Renal cortical epithelial cell (primary cell): ENCODE measurements around the gene NMNAT2. TPM values are rescaled to one million over a fixed set of nuclear protein-coding genes. Genes with fewer than 3 reads are reported as not detected.

Experiments
- DNase-seq: peaks from one replicate; pipeline ENCODE4 v3.0.0-alpha.2; 2011; ENCODE audit warnings: low read depth
- total RNA-seq: library from RNA; depleted of rRNA; stranded (reverse); fragments of >200 nt; gene quantifications from 2 replicates; pipeline ENCODE4 v1.2.3, GENCODE V29; 2014

NMNAT2 gene
- total RNA-seq, 1 donor from 2014 or later = 0.65 TPM

DNA sequence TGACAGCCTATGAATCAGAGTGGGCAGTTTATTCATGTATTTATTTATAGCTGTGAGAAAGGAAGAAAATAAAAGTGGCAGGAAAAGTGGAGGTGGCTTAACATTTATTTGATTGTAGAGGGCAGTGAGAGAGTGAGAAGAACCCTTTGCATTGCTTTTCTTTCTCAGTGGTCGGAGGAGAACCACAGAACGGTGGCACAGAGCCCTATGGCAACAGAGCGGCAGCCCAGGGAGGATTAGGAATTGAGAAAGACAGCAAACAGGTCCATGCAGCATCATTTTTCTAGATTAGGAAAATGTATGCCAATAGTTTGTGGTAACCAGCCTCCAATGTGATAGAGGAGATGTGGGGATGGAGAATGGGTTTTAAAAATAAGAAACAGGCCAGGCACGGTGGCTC is 53.1 kb downstream of the NMNAT2 start:
- no peak for DNase-seq

DNA sequence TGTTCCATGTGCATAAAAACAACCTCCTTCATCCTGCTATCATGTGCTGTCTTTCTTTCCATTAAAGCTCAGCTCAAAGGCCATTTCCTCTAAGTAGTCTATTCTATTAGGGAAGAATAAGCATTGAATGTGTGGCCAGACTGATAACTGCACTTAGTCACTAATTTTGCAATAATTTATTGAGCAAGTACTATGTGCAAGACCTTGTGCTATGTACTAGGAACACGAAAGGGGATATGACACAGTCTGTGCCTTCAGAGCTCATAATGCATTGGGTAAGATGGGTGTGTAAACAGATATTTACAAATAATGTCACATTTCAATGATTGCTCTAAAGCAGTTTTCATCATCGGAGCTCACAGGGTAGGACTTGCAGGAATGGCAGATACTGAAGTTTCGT is 54.2 kb downstream of the NMNAT2 start:
- DNase-seq = no peak

- no peak for DNase-seq
Observed at GRCh38 chr1:183361081-183361480, 57.1 kb downstream of the NMNAT2 start.

DNA sequence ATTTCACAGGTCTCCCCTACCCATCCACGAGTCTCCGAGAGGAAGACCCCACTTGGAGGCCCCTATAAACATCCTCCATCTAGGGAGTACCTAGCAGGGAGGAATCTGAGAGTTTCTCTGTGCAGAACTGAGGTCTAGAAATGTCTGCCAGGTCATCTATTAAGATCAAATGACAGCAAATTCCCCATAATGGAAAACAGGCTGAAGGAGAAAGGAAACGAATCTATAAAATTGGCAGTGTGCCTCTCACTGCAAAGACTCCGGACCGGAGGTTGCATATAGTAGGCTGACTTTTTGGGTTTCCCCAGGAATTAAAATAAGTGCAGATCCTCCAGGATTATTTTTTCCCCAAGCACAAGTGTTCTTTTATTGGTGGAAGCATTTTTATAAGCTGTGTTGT is 57.7 kb downstream of the NMNAT2 start:
- DNase-seq = no peak

GRCh38 chr1:183356534-183357182 is 61.5 kb downstream of the NMNAT2 start:
- no peak for DNase-seq

- DNase-seq = no peak
Observed at GRCh38 chr1:183355797-183356196, 62.4 kb downstream of the NMNAT2 start.

GRCh38 chr1:183355181-183355580 is 63.0 kb downstream of the NMNAT2 start:
- DNase-seq = no peak

DNA sequence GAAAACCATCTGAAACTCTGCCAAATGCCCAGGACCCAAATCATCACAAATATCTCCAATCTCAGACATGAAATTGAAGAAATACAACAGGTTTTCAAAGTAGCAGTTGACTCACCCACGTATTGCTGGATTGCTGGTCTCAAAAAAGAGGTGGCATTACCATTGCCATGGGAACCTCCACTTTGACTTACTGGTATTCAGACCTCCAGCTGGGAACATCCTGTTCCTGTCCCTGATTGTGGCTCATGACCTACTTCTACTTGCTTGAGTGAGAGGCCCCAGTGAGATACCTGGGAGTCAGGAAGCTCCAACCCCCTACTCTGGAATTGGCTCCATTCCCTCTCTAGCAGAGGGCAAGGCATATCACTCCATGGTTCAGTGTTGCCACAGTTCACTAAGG is 64.6 kb downstream of the NMNAT2 start:
- peak; percentile 34 for DNase-seq

- DNase-seq = no peak
Observed at GRCh38 chr1:183349201-183349711, 68.9 kb downstream of the NMNAT2 start.

DNA sequence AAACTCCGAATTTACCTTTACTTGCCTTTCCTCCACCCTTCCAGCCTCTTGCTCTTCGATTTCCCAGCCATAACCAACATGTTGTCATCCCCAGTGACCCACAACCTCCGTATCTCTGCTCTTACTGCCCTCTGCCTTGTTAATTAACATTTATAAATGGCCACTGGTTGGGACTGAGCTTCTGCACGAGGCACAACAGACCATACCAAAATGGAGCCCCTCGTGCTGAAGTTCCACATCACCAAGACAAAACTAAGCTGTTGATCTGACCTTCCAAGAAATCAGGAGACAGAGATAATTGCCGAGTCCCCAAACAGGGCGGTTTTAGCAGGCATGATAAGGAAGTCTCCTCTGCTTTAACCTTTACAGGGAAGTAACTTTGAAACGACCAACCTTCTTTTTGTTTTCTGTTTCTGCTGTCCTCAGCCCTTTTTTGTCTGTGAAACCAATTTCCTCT is 71.9 kb downstream of the NMNAT2 start:
- no peak for DNase-seq

DNA sequence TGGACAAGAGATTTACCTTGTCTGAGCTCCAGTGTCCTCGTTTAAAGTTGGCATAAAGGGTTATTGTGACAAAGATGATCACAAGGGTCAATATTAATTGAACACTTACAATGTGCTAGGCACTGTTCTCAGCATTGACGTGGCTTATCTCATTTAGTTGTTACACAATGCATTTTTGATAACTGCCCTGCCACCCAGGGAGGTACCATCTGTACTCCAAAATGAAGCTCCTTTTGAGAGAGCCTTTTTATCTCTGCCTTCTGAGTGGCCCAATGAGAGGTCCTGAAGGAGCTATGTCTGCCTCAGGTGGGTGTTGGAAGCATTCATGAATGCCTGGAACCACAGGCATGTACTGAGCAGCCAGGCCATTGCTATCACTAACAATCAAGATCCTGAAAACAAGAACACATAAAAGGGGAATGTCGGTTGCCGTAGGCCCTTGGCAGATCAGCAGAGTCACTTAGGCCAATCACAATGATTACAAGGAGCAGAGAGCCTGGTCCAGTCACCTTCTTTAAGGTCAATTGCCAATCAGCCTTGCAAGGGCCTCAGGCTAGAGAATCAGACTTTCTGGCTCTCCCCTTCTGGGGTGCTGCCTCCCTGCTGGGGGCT is 78.5 kb downstream of the NMNAT2 start:
- peak; percentile 43 for DNase-seq

GRCh38 chr1:183331091-183331742 is 87.0 kb downstream of the NMNAT2 start:
- DNase-seq = no peak

DNA sequence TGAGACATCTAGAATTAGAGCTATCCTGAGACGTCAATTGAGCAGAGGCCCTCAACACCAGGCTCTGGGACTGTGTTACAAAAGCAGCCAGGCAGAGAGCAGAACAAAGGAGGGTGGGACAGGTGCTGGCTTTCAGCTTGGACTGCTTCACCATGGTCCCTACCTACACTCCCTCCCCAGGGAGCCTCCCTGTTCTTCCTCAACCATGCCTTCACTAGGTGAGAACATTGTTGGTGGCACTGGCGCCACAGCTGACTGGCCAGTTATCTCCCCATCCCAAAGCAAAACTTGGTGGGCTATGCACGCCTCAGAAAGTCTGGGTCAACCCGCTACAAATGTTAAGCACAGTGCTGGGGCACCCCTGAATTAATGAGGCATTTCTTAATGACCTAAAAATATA is 87.8 kb downstream of the NMNAT2 start:
- DNase-seq = no peak

DNA sequence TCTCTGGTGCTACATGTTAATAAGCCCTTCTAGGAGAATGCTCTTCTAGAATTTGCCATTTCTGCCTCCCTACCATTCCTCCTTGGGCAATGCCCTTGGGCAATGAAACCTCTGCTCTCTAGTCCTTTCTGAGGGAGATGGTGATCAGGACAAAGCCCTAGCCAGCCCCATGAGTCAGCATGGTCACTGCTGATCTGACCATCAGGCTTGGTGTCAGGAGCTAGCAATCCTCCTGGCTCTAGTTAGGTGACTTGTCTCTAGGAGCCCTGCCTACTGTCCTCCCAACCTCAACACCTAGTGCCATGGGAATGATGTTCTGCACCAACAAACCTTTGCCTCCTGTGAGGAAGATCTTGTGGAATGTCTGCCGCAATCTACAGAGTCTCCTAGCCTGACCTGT is 89.8 kb downstream of the NMNAT2 start:
- no peak for DNase-seq

DNA sequence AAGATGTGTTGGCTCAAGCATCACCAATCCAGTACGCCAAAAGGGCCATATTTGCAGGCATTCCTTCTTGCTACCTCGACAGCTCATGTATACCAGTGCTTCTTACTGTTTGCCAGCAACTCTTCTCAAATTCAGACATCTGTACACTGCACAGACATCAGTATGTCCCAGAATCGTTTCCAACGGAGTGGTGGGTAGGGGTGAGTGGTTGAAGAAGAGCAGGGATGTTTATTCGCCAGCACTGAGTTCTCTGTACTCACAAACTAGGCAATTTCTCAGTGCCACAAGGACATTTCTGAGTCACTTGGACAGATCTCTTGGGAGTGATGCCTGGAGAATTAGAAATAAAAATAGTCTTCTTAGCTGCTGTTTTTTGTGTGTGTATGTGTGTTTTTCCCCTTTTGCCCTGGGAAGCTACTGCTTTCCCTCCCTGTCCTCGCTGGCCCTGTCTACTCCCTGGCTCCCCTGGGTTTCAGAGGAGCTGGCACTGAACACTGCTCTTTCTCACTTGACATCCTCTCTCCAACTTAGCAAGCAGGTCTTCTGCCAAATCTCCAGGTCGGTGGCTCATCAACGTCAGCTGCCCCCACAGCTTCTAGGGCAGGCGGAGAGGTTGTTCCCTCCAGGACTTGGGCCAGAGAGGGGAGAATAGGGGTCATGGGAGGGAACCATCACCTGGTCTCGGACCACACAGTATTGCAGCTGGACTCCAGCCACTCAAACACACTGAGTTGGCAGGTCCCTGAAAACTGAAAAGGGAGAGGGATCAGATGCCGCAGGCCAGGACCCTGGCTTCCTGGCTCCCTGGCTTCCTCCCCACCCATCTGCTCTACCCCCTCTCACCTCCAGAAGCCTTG is 90.5 kb downstream of the NMNAT2 start:
- DNase-seq = no peak

- no peak for DNase-seq
Observed at GRCh38 chr1:183323849-183324683, 94.1 kb downstream of the NMNAT2 start.

DNA sequence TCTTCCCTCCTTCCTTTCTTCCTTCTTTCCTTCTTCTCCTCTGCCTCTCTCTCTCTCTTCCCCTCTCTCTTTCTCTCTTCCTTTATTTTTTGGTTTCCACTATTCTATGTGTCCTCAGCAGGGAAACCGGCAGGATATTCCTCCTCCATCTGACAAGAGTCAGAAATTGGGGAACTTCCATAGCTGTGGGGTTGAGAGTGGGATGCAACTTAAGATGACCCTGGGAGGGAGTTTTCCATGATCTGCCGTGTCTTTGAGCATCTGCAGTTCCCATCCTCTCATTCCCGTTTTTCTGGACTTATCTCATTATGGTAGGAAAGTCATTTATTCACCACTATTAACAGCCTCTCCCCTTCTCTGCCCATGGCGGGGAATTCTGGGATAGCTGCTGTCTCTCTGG is 98.6 kb downstream of the NMNAT2 start:
- DNase-seq = no peak

- peak; percentile 22 for DNase-seq
Observed at GRCh38 chr1:183319051-183319450, 99.1 kb downstream of the NMNAT2 start.

GRCh38 chr1:183318433-183318832 is 99.7 kb downstream of the NMNAT2 start:
- peak; percentile 92 for DNase-seq

- DNase-seq = no peak
Observed at GRCh38 chr1:183315991-183316758, 102.0 kb downstream of the NMNAT2 start.
